Lower leg skin (tissue), 3 donors: ENCODE results near the gene FAM153A.
"Not testable (repeated sequence)": the region's sequence is repeated elsewhere in the genome, so short reads cannot be mapped to it uniquely, and the experiment has no call there.

Source experiments
- CTCF ChIP-seq, 3 donors: fragments of 450-650 bp; IDR thresholded peaks; one replicate each; pipeline ENCODE4 v1.5.1; 2016; ENCODE audit warnings: antibody characterized with exemption in 3 of 3, mild to moderate bottlenecking in 3 of 3, moderate library complexity in 2 of 3
- POLR2A ChIP-seq, 2 donors: fragments of 450-650 bp; IDR thresholded peaks; one replicate each; pipeline ENCODE4 v1.6.1; 2016 to 2017; ENCODE audit warnings: antibody characterized with exemption in 2 of 2, mild to moderate bottlenecking in 1 of 2, moderate library complexity in 1 of 2

- TF ChIP-seq POLR2A, CTCF (IDR thresholded peaks at IDR 0.05): not testable (repeated sequence)
Observed at GRCh38 chr5:177793272-177793671, 10.6 kb upstream of the FAM153A start.
